Measurements from ENCODE around the gene SETD3.

DNA sequence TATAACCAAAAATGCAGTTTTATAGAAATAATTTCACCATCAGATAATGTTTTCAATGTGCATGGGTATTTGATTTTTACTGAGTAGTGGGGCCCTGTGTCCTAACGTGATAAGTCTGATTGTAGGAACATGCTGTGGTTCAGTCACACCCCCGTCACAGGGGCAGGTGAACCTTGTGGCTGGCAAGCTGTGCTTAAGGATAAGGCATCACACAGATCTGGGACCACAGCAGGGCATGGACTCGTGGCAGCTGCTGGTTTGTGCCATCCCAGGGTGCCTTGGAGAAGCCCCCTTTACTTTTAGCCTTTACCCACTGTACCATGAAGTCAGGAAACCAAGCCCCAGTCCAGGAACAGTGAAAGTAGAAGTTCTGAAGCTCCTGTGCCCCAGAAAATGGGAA, 17.2 kb upstream of the SETD3 start:
- no peak for TF ChIP-seq EZH2 (IDR thresholded peaks at IDR 0.05; ENCODE audit: borderline replicate concordance, low read length)
- TF ChIP-seq, protein P1, sequence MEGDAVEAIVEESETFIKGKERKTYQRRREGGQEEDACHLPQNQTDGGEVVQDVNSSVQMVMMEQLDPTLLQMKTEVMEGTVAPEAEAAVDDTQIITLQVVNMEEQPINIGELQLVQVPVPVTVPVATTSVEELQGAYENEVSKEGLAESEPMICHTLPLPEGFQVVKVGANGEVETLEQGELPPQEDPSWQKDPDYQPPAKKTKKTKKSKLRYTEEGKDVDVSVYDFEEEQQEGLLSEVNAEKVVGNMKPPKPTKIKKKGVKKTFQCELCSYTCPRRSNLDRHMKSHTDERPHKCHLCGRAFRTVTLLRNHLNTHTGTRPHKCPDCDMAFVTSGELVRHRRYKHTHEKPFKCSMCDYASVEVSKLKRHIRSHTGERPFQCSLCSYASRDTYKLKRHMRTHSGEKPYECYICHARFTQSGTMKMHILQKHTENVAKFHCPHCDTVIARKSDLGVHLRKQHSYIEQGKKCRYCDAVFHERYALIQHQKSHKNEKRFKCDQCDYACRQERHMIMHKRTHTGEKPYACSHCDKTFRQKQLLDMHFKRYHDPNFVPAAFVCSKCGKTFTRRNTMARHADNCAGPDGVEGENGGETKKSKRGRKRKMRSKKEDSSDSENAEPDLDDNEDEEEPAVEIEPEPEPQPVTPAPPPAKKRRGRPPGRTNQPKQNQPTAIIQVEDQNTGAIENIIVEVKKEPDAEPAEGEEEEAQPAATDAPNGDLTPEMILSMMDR (IDR thresholded peaks at IDR 0.05; ENCODE audit: low read length): no peak

All from OCI-LY1 (cell line).